LNCaP clone FGC (cell line): ENCODE data around the gene CTDP1.

ENCODE experiments used
- DNase-seq: peaks from one replicate; pipeline ENCODE4 v3.0.0-alpha.2; 2011; ENCODE audit warnings: low read depth
- H3K4me3 ChIP-seq: 2 replicates; pipeline ENCODE4 v1.5.1; 2011; ENCODE audit warnings: mild to moderate bottlenecking, low read depth, low read length, control low read depth
- TF ChIP-seq, protein P1 (sequence below): IDR thresholded peaks from 2 replicates; pipeline ENCODE4 v1.5.1; 2012; ENCODE audit warnings: mild to moderate bottlenecking; ENCODE audit not compliant: control insufficient read depth, insufficient read depth; ENCODE audit errors: extremely low read depth

CTDP1 gene, protein sequence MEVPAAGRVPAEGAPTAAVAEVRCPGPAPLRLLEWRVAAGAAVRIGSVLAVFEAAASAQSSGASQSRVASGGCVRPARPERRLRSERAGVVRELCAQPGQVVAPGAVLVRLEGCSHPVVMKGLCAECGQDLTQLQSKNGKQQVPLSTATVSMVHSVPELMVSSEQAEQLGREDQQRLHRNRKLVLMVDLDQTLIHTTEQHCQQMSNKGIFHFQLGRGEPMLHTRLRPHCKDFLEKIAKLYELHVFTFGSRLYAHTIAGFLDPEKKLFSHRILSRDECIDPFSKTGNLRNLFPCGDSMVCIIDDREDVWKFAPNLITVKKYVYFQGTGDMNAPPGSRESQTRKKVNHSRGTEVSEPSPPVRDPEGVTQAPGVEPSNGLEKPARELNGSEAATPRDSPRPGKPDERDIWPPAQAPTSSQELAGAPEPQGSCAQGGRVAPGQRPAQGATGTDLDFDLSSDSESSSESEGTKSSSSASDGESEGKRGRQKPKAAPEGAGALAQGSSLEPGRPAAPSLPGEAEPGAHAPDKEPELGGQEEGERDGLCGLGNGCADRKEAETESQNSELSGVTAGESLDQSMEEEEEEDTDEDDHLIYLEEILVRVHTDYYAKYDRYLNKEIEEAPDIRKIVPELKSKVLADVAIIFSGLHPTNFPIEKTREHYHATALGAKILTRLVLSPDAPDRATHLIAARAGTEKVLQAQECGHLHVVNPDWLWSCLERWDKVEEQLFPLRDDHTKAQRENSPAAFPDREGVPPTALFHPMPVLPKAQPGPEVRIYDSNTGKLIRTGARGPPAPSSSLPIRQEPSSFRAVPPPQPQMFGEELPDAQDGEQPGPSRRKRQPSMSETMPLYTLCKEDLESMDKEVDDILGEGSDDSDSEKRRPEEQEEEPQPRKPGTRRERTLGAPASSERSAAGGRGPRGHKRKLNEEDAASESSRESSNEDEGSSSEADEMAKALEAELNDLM

GRCh38 chr18:79679552-79680099 lies at the start of gene CTDP1:
CTDP1 (plus strand) TSS chr18:79679803; CDS start chr18:79679948, 145 bp downstream.
- peak; percentile 76 for DNase-seq
- TF ChIP-seq, protein P1, sequence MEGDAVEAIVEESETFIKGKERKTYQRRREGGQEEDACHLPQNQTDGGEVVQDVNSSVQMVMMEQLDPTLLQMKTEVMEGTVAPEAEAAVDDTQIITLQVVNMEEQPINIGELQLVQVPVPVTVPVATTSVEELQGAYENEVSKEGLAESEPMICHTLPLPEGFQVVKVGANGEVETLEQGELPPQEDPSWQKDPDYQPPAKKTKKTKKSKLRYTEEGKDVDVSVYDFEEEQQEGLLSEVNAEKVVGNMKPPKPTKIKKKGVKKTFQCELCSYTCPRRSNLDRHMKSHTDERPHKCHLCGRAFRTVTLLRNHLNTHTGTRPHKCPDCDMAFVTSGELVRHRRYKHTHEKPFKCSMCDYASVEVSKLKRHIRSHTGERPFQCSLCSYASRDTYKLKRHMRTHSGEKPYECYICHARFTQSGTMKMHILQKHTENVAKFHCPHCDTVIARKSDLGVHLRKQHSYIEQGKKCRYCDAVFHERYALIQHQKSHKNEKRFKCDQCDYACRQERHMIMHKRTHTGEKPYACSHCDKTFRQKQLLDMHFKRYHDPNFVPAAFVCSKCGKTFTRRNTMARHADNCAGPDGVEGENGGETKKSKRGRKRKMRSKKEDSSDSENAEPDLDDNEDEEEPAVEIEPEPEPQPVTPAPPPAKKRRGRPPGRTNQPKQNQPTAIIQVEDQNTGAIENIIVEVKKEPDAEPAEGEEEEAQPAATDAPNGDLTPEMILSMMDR: peak; percentile 7; the same call in 1 of the 2 replicates
- peak within 1 kb of the TSS; percentile 68 for H3K4me3 ChIP-seq

DNA sequence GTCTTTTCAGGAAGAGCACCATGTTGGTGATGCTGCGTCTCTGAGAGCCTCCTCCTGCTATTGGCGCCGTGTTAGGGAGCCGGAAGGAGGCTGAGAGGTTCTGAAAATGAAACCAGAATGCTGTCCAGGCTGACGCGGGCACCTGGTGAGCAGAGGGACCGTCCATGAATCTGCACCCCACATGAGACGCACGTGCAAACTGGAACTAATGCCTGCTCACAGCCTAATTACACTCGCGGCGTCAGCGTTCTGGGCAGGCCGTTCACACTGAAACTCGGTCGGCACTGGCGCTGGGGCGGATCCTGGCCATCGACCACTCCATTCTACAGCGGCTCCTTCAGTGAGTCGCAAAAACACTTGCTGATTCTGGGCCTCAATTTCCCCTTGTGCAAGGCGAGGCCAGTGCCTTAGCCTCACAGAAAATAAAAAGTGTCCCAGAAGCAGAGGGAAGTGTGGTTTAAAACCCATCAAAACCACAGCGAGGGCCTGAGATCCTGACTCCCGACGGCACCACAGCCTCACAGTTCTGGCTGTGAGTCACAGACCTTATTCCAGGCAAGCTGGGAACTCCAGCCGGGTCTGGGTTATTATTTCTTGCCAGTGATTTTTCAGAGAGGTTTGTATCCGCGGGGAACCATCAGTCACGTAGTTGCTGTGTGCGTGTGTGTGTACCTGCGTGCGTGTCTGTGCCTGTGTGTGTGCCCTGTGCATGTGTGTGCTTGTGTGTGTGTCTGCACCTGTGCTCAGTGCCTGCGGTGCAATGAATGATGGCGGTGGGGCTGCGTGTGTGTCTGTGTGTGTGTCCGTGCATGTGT lies 49.1 kb upstream of the CTDP1 start:
- TF ChIP-seq, protein P1: no peak
- no peak for DNase-seq
- no peak overlapping the region for H3K4me3 ChIP-seq

DNA sequence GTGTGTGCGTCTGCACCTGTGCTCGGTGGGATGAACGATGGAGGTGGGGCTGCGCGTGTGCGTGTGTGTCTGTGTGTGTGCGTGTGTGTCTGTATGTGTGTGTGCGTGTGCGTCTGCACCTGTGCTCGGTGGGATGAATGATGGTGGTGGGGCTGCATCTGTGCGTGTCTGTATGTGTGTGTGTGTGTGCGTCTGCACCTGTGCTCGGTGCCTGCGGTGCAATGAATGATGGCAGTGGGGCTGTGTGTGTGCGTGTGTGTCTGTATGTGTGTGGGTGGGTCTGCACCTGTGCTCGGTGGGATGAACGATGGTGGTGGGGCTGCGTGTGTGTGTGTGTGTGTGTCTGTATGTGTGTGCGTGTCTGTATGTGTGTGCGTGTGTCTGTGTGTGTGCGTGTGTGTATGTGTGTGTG lies 48.5 kb upstream of the CTDP1 start:
- TF ChIP-seq, protein P1: no peak
- H3K4me3 ChIP-seq: no peak overlapping the region
- DNase-seq: no peak

GRCh38 chr18:79631761-79632446 lies 47.7 kb upstream of the CTDP1 start:
- TF ChIP-seq, protein P1: no peak
- DNase-seq: no peak
- no peak overlapping the region for H3K4me3 ChIP-seq

GRCh38 chr18:79632765-79633164 lies 46.8 kb upstream of the CTDP1 start:
- H3K4me3 ChIP-seq: no peak overlapping the region
- TF ChIP-seq, protein P1: no peak
- DNase-seq: no peak
